ENCODE results near the gene ULBP2. TPM values are rescaled to one million over a fixed set of nuclear protein-coding genes. Genes with fewer than 3 reads are reported as not detected.

ULBP2 gene
- total and polyA plus RNA-seq, 2 of the 8 experiments (the other 6 are each of a cell fraction or from before 2014, with no cell fraction given): 0.05 TPM; not detected in 1

- no peak overlapping the region for H2BK12ac ChIP-seq (ENCODE audit: low read depth, low read length)
- H2BK15ac ChIP-seq (ENCODE audit: low read length): no peak overlapping the region
- H3K18ac ChIP-seq (ENCODE audit: extremely low read depth, low read length): no peak overlapping the region
- no peak overlapping the region for H3K14ac ChIP-seq (ENCODE audit: insufficient read length)
- H3K9me3 ChIP-seq (ENCODE audit: insufficient read depth in 2 of 2, low read depth in 1 of 2, low read length in 1 of 2): no peaks in the 10 kb centered on the region; a peak in 1 of 4 replicates
- no peak overlapping the region for H2AFZ ChIP-seq (ENCODE audit: low read length)
- H4K8ac ChIP-seq (ENCODE audit: extremely low read depth, insufficient read depth, low read length): no peak overlapping the region
- H2BK5ac ChIP-seq (ENCODE audit: low read depth, low read length): no peak overlapping the region
- H3K4me1 ChIP-seq (replicated peaks in 1 of 4; ENCODE audit: control insufficient read depth in 3 of 4, insufficient read depth in 4 of 4, low read length in 3 of 4): no peaks in the 10 kb centered on the region
- H3K79me1 ChIP-seq (ENCODE audit: low read depth, low read length): no peaks in the 10 kb centered on the region
- no peaks in the 10 kb centered on the region for H3K27me3 ChIP-seq (replicated peaks in 1 of 4; ENCODE audit: control insufficient read depth in 3 of 4, extremely low read depth in 1 of 4, insufficient read depth in 3 of 4, low read length in 3 of 4)
- H2BK120ac ChIP-seq (replicated peaks; ENCODE audit: low read depth, low read length): no peak overlapping the region
- H3K9ac ChIP-seq (replicated peaks in 1 of 4; ENCODE audit: extremely low read depth in 1 of 4, low read depth in 3 of 4, low read length in 3 of 4): no peak overlapping the region
- H3K27ac ChIP-seq (ENCODE audit: low read depth, low read length): no peak overlapping the region
- DNase-seq (ENCODE audit: low read depth in 1 of 2, low spot score in 2 of 2) (no peak), FAIRE-seq (no peak)
- 86% methylated on average over 6 of the region's 6 CpGs; no CpG with 5 or more reads in 1 of the 2 experiments for WGBS, 2 experiments (ENCODE audit: extremely low coverage in 1 of 2, insufficient coverage in 1 of 2, insufficient read length in 1 of 2, insufficient replicate concordance in 2 of 2, low coverage in 1 of 2, low lambda C conversion rate in 2 of 2, missing lambda C conversion rate in 1 of 2)
- no peak overlapping the region for H3K4me2 ChIP-seq (ENCODE audit: insufficient read depth in 1 of 2, low read depth in 2 of 2, low read length in 2 of 2)
- H4K20me1 ChIP-seq (replicated peaks in 1 of 2; ENCODE audit: control insufficient read depth in 1 of 2, insufficient read depth in 2 of 2, low read length in 2 of 2): no peaks in the 10 kb centered on the region
- no peak overlapping the region for H4K5ac ChIP-seq (ENCODE audit: insufficient read length, low read depth, low read length)
- H3K36me3 ChIP-seq (ENCODE audit: control insufficient read depth in 2 of 4, insufficient read depth in 4 of 4, low read length in 3 of 4): no peaks in the 10 kb centered on the region
- no peak for TF ChIP-seq BCL11A (IDR thresholded peaks at IDR 0.05; ENCODE audit: low read depth in 2 of 2, low read length in 2 of 2)
- TF ChIP-seq TBP (IDR thresholded peaks at IDR 0.05; ENCODE audit: low read depth, low read length): no peak
- TF ChIP-seq SAP30 (IDR thresholded peaks at IDR 0.05; ENCODE audit: insufficient read depth, insufficient replicate concordance, low read length): no peak
- TF ChIP-seq FOSL1 (IDR thresholded peaks at IDR 0.05; ENCODE audit: insufficient read depth, low read depth, low read length): no peak
- no peak for TF ChIP-seq RNF2 (IDR thresholded peaks at IDR 0.05; ENCODE audit: borderline replicate concordance, low read depth, low read length, missing control alignments, poor library complexity, severe bottlenecking)
- TF ChIP-seq YY1 (IDR thresholded peaks at IDR 0.05; ENCODE audit: low read depth, low read length): no peak
- TF ChIP-seq TAF7 (optimal IDR thresholded peaks at IDR 0.05; ENCODE audit: borderline replicate concordance, low read depth, low read length): no peak
- TF ChIP-seq EZH2 (IDR thresholded peaks at IDR 0.05; ENCODE audit: low read depth, low read length, severe bottlenecking): no peak
- H4K91ac ChIP-seq (replicated peaks; ENCODE audit: insufficient read length, low read length): no peak overlapping the region
- no peaks in the 10 kb centered on the region for H3K23me2 ChIP-seq (ENCODE audit: low read depth, low read length)
- POLR2A ChIA-PET (ENCODE audit: partially characterized antibody): no interaction called here
- no peak overlapping the region for H3K4ac ChIP-seq (replicated peaks; ENCODE audit: insufficient read length, low read depth, low read length)
- H2AK5ac ChIP-seq (ENCODE audit: low read depth, low read length): no peak overlapping the region
- H3K56ac ChIP-seq (replicated peaks; ENCODE audit: insufficient read length, low read depth, low read length): no peak overlapping the region
- CTCF ChIA-PET (ENCODE audit: partially characterized antibody): interaction anchor here (1.2 kb wide), 1 partner anchor 67 kb away, joined by 3 read pairs; no protein-coding TSS in a partner anchor
- no peak overlapping the region for H2BK20ac ChIP-seq (ENCODE audit: low read length)
- no peak overlapping the region for H3K23ac ChIP-seq (ENCODE audit: insufficient read length)
- no peaks in the 10 kb centered on the region for H3K79me2 ChIP-seq (ENCODE audit: control insufficient read depth in 1 of 2, insufficient read depth in 2 of 2, low read length in 2 of 2)
- no peak overlapping the region for H3K4me3 ChIP-seq (ENCODE audit: extremely low read depth in 1 of 4, insufficient read depth in 2 of 4, low read depth in 3 of 4, low read length in 4 of 4)
Observed at GRCh38 chr6:149901444-149902140, 40.2 kb upstream of the ULBP2 start.

All from H1 (cell line).